MCF 10A (cell line): ENCODE results near the gene UNCX. TPM values are rescaled to one million over a fixed set of nuclear protein-coding genes. Genes with fewer than 3 reads are reported as not detected.
"Not testable (repeated sequence)": the region's sequence is repeated elsewhere in the genome, so short reads cannot be mapped to it uniquely, and the experiment has no call there.

Experiments
- BruUV-seq: library from RNA; stranded (reverse); fragments of 400-500 nt; replicated peaks from 2 replicates; lab custom pipeline; 2021; lab: Mats Ljungman, UMichigan
- CTCF ChIA-PET: fragments of 300-600 bp; sonication (Branson Sonifier 250); formaldehyde crosslinking; extraction: SDS; loops from one replicate; lab custom pipeline; 2021; ENCODE audit warnings: antibody characterized with exemption, inconsistent platforms; lab: Yijun Ruan, JAX
- POLR2A ChIA-PET: fragments of 300-600, 350-650 bp; sonication (Branson Sonifier 250); formaldehyde crosslinking; extraction: SDS; loops from one replicate; lab custom pipeline; 2020; ENCODE audit warnings: antibody characterized with exemption, inconsistent platforms; lab: Yijun Ruan, JAX
- DNase-seq: peaks from one replicate; pipeline ENCODE4 v3.0.0-alpha.2; 2018; ENCODE audit not compliant: unreplicated experiment
- H3K27ac Mint-ChIP-seq: one replicate; pipeline ENCODE4 v1.8.0; 2022; ENCODE audit warnings: mild to moderate bottlenecking, low read depth, mixed read lengths; ENCODE audit not compliant: unreplicated experiment
- H3K27me3 Mint-ChIP-seq: one replicate; pipeline ENCODE4 v1.8.0; 2022; ENCODE audit warnings: mixed read lengths; ENCODE audit not compliant: insufficient read depth, unreplicated experiment
- H3K36me3 Mint-ChIP-seq: one replicate; pipeline ENCODE4 v1.8.0; 2022; ENCODE audit warnings: mild to moderate bottlenecking, moderate library complexity, mixed read lengths; ENCODE audit not compliant: insufficient read depth, unreplicated experiment
- H3K4me1 Mint-ChIP-seq: one replicate; pipeline ENCODE4 v1.8.0; 2022; ENCODE audit warnings: mixed read lengths; ENCODE audit not compliant: insufficient read depth, unreplicated experiment
- H3K4me3 Mint-ChIP-seq: one replicate; pipeline ENCODE4 v1.8.0; 2022; ENCODE audit warnings: mild to moderate bottlenecking, moderate library complexity, mixed read lengths; ENCODE audit not compliant: unreplicated experiment
- H3K9me3 Mint-ChIP-seq: one replicate; pipeline ENCODE4 v1.8.0; 2022; ENCODE audit warnings: mixed read lengths; ENCODE audit not compliant: unreplicated experiment
- intact Hi-C: fragments of 100-400 bp; cut with micrococcal nuclease; formaldehyde crosslinking; loops from 2 replicates; pipeline ENCODE4 v1.14.1; 2022
- total RNA-seq: library from RNA; stranded (reverse); gene quantifications from 2 replicates; pipeline ENCODE4 v1.2.3, GENCODE V29; 2022
- TF ChIP-seq, protein P1 (sequence below): fragments of 200-600 bp; IDR thresholded peaks from one replicate; pipeline ENCODE4 v1.8.0; 2022; ENCODE audit warnings: antibody characterized with exemption, mild to moderate bottlenecking; ENCODE audit not compliant: unreplicated experiment

UNCX gene
- total RNA-seq, 1 experiment from 2014 or later: not detected

DNA sequence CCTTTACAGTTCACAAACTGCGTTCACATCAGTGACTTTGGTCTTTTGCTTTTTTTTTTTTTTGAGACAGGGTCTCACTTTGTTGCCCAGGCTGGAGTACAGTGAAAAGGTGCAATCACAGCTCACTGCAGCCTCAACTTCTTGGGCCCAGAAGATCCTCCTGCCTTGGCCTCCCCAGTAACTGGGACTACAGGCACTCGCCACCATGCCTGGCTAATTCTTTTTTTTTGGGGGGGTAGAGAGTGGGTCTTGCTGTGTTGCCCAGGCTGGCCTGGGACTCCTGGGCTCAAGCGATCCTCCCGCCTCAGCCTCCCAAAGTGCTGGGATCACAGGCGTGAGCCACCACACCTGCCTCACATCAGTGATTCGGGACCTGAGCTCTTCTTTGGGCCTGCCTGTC is 35.7 kb upstream of the UNCX start:
- H3K4me3 Mint-ChIP-seq: no peak overlapping the region
- ChIA-PET CTCF (interaction anchor here (0.6 kb wide), 1 partner anchor 73 kb away, joined by 3 read pairs; no protein-coding TSS in a partner anchor), POLR2A (no interaction called here)
- no peaks in the 10 kb centered on the region for H3K4me1 Mint-ChIP-seq
- no peak overlapping the region for H3K27ac Mint-ChIP-seq
- TF ChIP-seq, protein P1, sequence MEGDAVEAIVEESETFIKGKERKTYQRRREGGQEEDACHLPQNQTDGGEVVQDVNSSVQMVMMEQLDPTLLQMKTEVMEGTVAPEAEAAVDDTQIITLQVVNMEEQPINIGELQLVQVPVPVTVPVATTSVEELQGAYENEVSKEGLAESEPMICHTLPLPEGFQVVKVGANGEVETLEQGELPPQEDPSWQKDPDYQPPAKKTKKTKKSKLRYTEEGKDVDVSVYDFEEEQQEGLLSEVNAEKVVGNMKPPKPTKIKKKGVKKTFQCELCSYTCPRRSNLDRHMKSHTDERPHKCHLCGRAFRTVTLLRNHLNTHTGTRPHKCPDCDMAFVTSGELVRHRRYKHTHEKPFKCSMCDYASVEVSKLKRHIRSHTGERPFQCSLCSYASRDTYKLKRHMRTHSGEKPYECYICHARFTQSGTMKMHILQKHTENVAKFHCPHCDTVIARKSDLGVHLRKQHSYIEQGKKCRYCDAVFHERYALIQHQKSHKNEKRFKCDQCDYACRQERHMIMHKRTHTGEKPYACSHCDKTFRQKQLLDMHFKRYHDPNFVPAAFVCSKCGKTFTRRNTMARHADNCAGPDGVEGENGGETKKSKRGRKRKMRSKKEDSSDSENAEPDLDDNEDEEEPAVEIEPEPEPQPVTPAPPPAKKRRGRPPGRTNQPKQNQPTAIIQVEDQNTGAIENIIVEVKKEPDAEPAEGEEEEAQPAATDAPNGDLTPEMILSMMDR: no peak
- BruUV-seq: no TSS peak
- no peaks in the 10 kb centered on the region for H3K9me3 Mint-ChIP-seq
- DNase-seq: no peak
- intact Hi-C loops: no loop called here
- no peaks in the 10 kb centered on the region for H3K27me3 Mint-ChIP-seq
- H3K36me3 Mint-ChIP-seq: no peaks in the 10 kb centered on the region

DNA sequence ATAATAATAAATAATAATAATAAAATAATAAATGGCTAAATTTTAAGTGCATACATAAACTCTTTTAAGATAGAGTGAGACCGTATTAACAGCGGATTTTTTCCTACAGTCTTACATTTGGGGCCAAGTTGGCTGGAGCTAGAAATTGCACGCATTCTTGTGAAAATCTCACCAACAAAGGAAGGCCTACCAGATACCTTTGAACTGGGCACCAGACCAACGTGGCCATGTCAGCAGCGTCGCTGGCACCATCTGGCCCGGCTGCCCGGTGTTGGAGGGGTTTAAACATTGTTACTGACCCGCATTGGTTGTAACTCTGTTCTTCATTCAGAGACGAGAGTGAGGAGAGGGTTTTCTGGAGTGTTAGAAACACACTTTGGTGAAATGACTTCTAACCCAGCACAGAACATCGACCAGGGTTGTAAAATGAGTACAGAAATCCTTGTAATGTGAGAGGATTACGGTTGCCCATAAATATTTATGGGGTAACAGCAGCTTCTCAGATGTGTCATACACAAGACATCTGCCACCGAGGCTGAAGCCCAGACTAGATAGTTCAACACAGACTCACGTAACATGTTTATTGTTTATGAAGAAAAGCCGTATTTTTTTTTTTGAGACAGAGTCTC is 34.6 kb upstream of the UNCX start:
- intact Hi-C loops: no loop called here
- Mint-ChIP-seq H3K4me3 (no peak overlapping the region), H3K27me3 (no peaks in the 10 kb centered on the region), H3K36me3 (no peaks in the 10 kb centered on the region), H3K9me3 (no peaks in the 10 kb centered on the region), H3K4me1 (no peaks in the 10 kb centered on the region), H3K27ac (no peak overlapping the region)
- TF ChIP-seq, protein P1: no peak
- peak; percentile 60 for DNase-seq
- BruUV-seq: no TSS peak
- ChIA-PET POLR2A (interaction anchor here (0.5 kb wide), 1 partner anchor 58 kb away, joined by 4 read pairs; no protein-coding TSS in a partner anchor), CTCF (interaction anchor here (0.6 kb wide), 1 partner anchor 261 kb away, joined by 4 read pairs; no protein-coding TSS in a partner anchor)

DNA sequence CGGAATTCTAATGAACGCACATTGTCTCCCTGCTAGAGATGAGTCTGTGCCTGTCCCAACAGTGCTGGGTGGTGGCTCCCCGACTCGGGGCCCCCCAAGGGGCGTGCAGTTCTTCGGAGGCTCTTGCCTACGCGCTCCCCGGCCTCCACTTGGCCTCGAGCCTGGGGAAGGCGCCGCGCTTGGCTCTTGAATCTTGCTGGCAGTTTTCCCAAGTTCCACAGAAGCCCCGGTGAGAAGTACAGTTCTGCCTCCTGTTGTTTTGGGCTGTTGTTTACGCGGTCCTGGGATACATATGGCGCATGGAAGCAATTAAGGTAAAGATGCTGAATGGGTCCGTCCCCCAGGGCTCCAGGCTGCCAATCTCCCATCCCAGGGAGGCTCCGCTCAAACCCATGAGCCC is 32.6 kb upstream of the UNCX start:
- H3K27ac Mint-ChIP-seq: no peak overlapping the region
- no TSS peak for BruUV-seq
- TF ChIP-seq, protein P1: no peak
- H3K27me3 Mint-ChIP-seq: no peaks in the 10 kb centered on the region
- ChIA-PET POLR2A (no interaction called here), CTCF (no interaction called here)
- H3K4me1 Mint-ChIP-seq: no peaks in the 10 kb centered on the region
- H3K9me3 Mint-ChIP-seq: no peaks in the 10 kb centered on the region
- peak; percentile 8 for DNase-seq
- H3K36me3 Mint-ChIP-seq: no peaks in the 10 kb centered on the region
- H3K4me3 Mint-ChIP-seq: no peak overlapping the region
- intact Hi-C loops: no loop called here

DNA sequence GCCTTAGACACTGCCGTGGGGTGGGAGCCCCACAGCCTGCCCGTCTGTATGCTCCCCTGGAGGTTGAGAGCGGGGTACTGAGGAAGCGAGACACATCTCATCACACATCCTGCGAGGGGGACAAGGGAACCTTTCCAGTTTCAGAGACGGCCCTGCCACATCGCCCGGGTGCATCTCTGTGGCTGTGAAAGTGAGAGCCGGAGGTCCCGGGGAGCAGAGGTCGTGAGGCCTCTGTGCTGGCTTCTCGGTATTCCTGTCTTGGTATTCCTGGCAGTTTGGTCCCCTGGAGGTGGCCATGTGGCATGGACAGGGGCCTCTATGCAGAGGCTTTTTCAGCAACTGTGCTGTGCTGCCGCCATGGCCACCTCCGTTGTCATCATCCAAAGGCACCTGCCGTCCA is 30.8 kb upstream of the UNCX start:
- no TSS peak for BruUV-seq
- Mint-ChIP-seq H3K9me3 (no peaks in the 10 kb centered on the region), H3K36me3 (no peaks in the 10 kb centered on the region), H3K4me3 (no peak overlapping the region), H3K27ac (no peak overlapping the region), H3K27me3 (no peaks in the 10 kb centered on the region), H3K4me1 (no peaks in the 10 kb centered on the region)
- intact Hi-C loops: no loop called here
- TF ChIP-seq, protein P1: no peak
- POLR2A ChIA-PET: no interaction called here
- no peak for DNase-seq
- CTCF ChIA-PET: interaction anchor here (0.6 kb wide), 1 partner anchor 211 kb away, joined by 3 read pairs; no protein-coding TSS in a partner anchor

DNA sequence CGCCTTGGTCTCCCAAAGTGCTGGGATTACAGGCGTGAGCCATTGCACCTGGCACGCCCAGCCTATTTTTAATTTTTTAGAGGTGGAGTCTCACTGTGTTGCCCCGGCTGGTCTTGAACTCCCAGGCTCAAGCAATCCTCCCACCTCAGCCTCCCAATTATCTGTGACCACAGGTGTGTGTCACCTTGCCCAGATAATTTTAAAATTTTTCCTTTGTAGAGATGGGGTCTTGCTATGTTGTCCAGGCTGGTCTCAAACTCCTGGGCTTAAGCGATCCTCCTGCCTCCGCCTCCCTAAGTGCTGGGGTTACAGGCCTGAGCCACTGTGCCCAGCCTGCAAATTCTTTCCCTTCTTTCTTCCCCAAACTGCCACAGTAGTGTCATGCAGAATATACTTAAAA is 29.8 kb upstream of the UNCX start:
- H3K9me3 Mint-ChIP-seq, H3K36me3 Mint-ChIP-seq, H3K4me3 Mint-ChIP-seq, DNase-seq, H3K27ac Mint-ChIP-seq, CTCF ChIA-PET, POLR2A ChIA-PET, intact Hi-C loops, H3K4me1 Mint-ChIP-seq, BruUV-seq, H3K27me3 Mint-ChIP-seq: not testable (repeated sequence)
